HUES48 (cell line): Measurements from ENCODE around the gene KRT9.
A peak's percentile ranks its signal among the peaks of the same experiment; 100 is the strongest.

ENCODE experiments used
- H3K27ac ChIP-seq: one replicate; pipeline ENCODE4 v1.7.0; 2013; ENCODE audit warnings: low read depth, low read length, inconsistent platforms
- H3K27me3 ChIP-seq: 2 replicates; pipeline ENCODE4 v1.6.1; 2013; ENCODE audit warnings: mild to moderate bottlenecking, low read length; ENCODE audit not compliant: control insufficient read depth, insufficient read depth
- H3K36me3 ChIP-seq: 2 replicates; pipeline ENCODE4 v1.6.1; 2013; ENCODE audit warnings: low read length; ENCODE audit not compliant: control insufficient read depth, insufficient read depth
- H3K4me1 ChIP-seq: 2 replicates; pipeline ENCODE4 v1.6.1; 2013; ENCODE audit warnings: mild to moderate bottlenecking, low read length; ENCODE audit not compliant: control insufficient read depth, insufficient read depth
- H3K4me3 ChIP-seq: 2 replicates; pipeline ENCODE4 v1.5.1; 2013; ENCODE audit warnings: mild to moderate bottlenecking, low read depth, low read length
- H3K9ac ChIP-seq: 2 replicates; pipeline ENCODE4 v1.6.1; 2013; ENCODE audit warnings: mild to moderate bottlenecking, low read depth, low read length, moderate library complexity
- H3K9me3 ChIP-seq: 2 replicates; pipeline ENCODE4 v1.6.1; 2013; ENCODE audit warnings: low read length; ENCODE audit not compliant: control insufficient read depth, insufficient read depth

KRT9 gene

GRCh38 chr17:41521574-41522261, 50.1 kb downstream of the KRT9 start:
- H3K27me3 ChIP-seq, result no peaks in the 10 kb centered on the region
- H3K9ac ChIP-seq, result no peak overlapping the region
- no peak overlapping the region for H3K4me3 ChIP-seq
- H3K9me3 ChIP-seq, result no peaks in the 10 kb centered on the region
- H3K4me1 ChIP-seq, result peaks cover 16% of the 10 kb centered on the region
- H3K36me3 ChIP-seq, result peaks cover 33% of the 10 kb centered on the region
- H3K27ac ChIP-seq, result peak overlapping the region; percentile 68

GRCh38 chr17:41520821-41521521, 50.9 kb downstream of the KRT9 start:
- H3K36me3 ChIP-seq, result peaks cover 33% of the 10 kb centered on the region
- no peaks in the 10 kb centered on the region for H3K27me3 ChIP-seq
- H3K27ac ChIP-seq, result no peak overlapping the region
- peaks cover 15% of the 10 kb centered on the region for H3K4me1 ChIP-seq
- no peaks in the 10 kb centered on the region for H3K9me3 ChIP-seq
- no peak overlapping the region for H3K9ac ChIP-seq
- no peak overlapping the region for H3K4me3 ChIP-seq

GRCh38 chr17:41519501-41520224, 52.2 kb downstream of the KRT9 start:
- Histone ChIP-seq H3K36me3 (peaks cover 23% of the 10 kb centered on the region), H3K4me1 (peaks cover 15% of the 10 kb centered on the region), H3K9me3 (no peaks in the 10 kb centered on the region), H3K27me3 (no peaks in the 10 kb centered on the region), H3K9ac (no peak overlapping the region), H3K4me3 (no peak overlapping the region), H3K27ac (no peak overlapping the region)

GRCh38 chr17:41518789-41519449, 52.9 kb downstream of the KRT9 start, which contains the start of gene KRT15:
KRT15 (minus strand) TSS chr17:41518890; CDS start chr17:41518827, 63 bp downstream.
- Histone ChIP-seq H3K27me3 (no peaks in the 10 kb centered on the region), H3K36me3 (peaks cover 15% of the 10 kb centered on the region), H3K9me3 (no peaks in the 10 kb centered on the region), H3K27ac (no peak within 1 kb of the TSS), H3K9ac (no peak within 1 kb of the TSS), H3K4me1 (peaks cover 15% of the 10 kb centered on the region), H3K4me3 (no peak within 1 kb of the TSS)

GRCh38 chr17:41518031-41518430, 53.8 kb downstream of the KRT9 start:
- Histone ChIP-seq H3K4me1 (peaks cover 15% of the 10 kb centered on the region), H3K4me3 (no peak overlapping the region), H3K36me3 (peaks cover 7% of the 10 kb centered on the region), H3K27ac (no peak overlapping the region), H3K9me3 (no peaks in the 10 kb centered on the region), H3K27me3 (no peaks in the 10 kb centered on the region), H3K9ac (no peak overlapping the region)

GRCh38 chr17:41516830-41517283, 55.0 kb downstream of the KRT9 start:
- Histone ChIP-seq H3K9ac (no peak overlapping the region; the same call in 1 of the 2 replicates), H3K4me3 (no peak overlapping the region), H3K27ac (no peak overlapping the region), H3K27me3 (no peaks in the 10 kb centered on the region), H3K36me3 (no peaks in the 10 kb centered on the region), H3K9me3 (no peaks in the 10 kb centered on the region), H3K4me1 (peaks cover 6% of the 10 kb centered on the region)

- Histone ChIP-seq H3K36me3 (no peaks in the 10 kb centered on the region), H3K27me3 (no peaks in the 10 kb centered on the region), H3K4me3 (no peak overlapping the region), H3K9me3 (no peaks in the 10 kb centered on the region), H3K27ac (no peak overlapping the region), H3K4me1 (no peaks in the 10 kb centered on the region), H3K9ac (no peak overlapping the region)
Measured at GRCh38 chr17:41516147-41516829, 55.6 kb downstream of the KRT9 start.
